ENCODE data around the gene IDI2. TPM values are rescaled to one million over a fixed set of nuclear protein-coding genes. Genes with fewer than 3 reads are reported as not detected.
A peak's percentile ranks its signal among the peaks of the same experiment; 100 is the strongest.

Gene IDI2
- total RNA-seq, 1 experiment from 2014 or later = not detected

GRCh38 chr10:1047937-1048336 lies 22.3 kb upstream of the IDI2 start:
- no peak overlapping the region for H2AFZ ChIP-seq (ENCODE audit: low read depth, low read length, poor library complexity, severe bottlenecking)
- no peaks in the 10 kb centered on the region for H3K9me3 ChIP-seq (ENCODE audit: control insufficient read depth in 1 of 2, insufficient read depth in 1 of 2, low read depth in 1 of 2, low read length in 2 of 2)
- POLR2A ChIA-PET = no interaction called here
- RAD21 ChIA-PET (ENCODE audit: low non-redundant PET in 1 of 2, low total read pairs in 2 of 2, uncharacterized antibody in 2 of 2, unreplicated experiment in 2 of 2) = no interaction called here
- H3K27ac ChIP-seq (ENCODE audit: low read depth, low read length) = peak overlapping the region; percentile 78
- H3K4me1 ChIP-seq (ENCODE audit: control insufficient read depth in 1 of 2, insufficient read depth in 2 of 2, low read length in 2 of 2) = peaks cover 16 to 25% of the 10 kb centered on the region in 2 experiments
- intact Hi-C loops (cut with micrococcal nuclease) = no loop called here
- peak overlapping the region; percentile 93 for H3K4me2 ChIP-seq (ENCODE audit: low read length)
- ATAC-seq (no peak), DNase-seq (ENCODE audit: low read depth, low spot score) (no peak)
- TF ChIP-seq ZBTB33 (IDR thresholded peaks at IDR 0.05; ENCODE audit: extremely low read depth, insufficient replicate concordance, low read length) (no peak), SRF (IDR thresholded peaks at IDR 0.05; ENCODE audit: low read depth) (no peak), MAX (IDR thresholded peaks at IDR 0.05) (no peak), TCF7L2 (IDR thresholded peaks at IDR 0.05; ENCODE audit: borderline replicate concordance, extremely low read depth, insufficient read depth, insufficient read length) (no peak), ZFX (IDR thresholded peaks at IDR 0.05) (no peak), ZNF274 (IDR thresholded peaks at IDR 0.05; ENCODE audit: low read depth, low read length) (no peak)
- no peaks in the 10 kb centered on the region for H3K9me2 ChIP-seq (ENCODE audit: insufficient read depth)
- peak overlapping the region; percentile 84 for H3K9ac ChIP-seq (ENCODE audit: low read length)
- CTCF ChIA-PET = no interaction called here
- BruUV-seq (replicated peaks) = no TSS peak
- H4K20me1 ChIP-seq (ENCODE audit: insufficient read depth) = no peaks in the 10 kb centered on the region; the same call in 1 of the 2 replicates
- peaks cover 73% of the 10 kb centered on the region for H3K79me2 ChIP-seq (ENCODE audit: insufficient read depth, low read length)
- no peaks in the 10 kb centered on the region for H3K27me3 ChIP-seq (ENCODE audit: insufficient read depth, low read length)
- peaks cover 0 to 6% of the 10 kb centered on the region in 2 experiments; a peak in 2 of 4 replicates for H3K36me3 ChIP-seq (ENCODE audit: control insufficient read depth in 1 of 2, insufficient read depth in 2 of 2, low read length in 2 of 2)
- H3K4me3 ChIP-seq (replicated peaks in 1 of 2; ENCODE audit: low read depth in 1 of 2, low read length in 2 of 2) = peak overlapping the region; percentile 90 to 91

GRCh38 chr10:1045415-1045814 lies 19.8 kb upstream of the IDI2 start:
- DNase-seq (ENCODE audit: low read depth, low spot score) = no peak
- no peak for ATAC-seq
- Histone ChIP-seq H3K27me3 (ENCODE audit: insufficient read depth, low read length) (no peaks in the 10 kb centered on the region), H2AFZ (ENCODE audit: low read depth, low read length, poor library complexity, severe bottlenecking) (no peak overlapping the region), H3K4me2 (ENCODE audit: low read length) (no peak overlapping the region), H4K20me1 (ENCODE audit: insufficient read depth) (no peaks in the 10 kb centered on the region; the same call in 1 of the 2 replicates), H3K79me2 (ENCODE audit: insufficient read depth, low read length) (peaks cover 48% of the 10 kb centered on the region), H3K36me3 (ENCODE audit: control insufficient read depth in 1 of 2, insufficient read depth in 2 of 2, low read length in 2 of 2) (peaks cover 9 to 23% of the 10 kb centered on the region in 2 experiments), H3K9me3 (ENCODE audit: control insufficient read depth in 1 of 2, insufficient read depth in 1 of 2, low read depth in 1 of 2, low read length in 2 of 2) (no peaks in the 10 kb centered on the region), H3K4me1 (ENCODE audit: control insufficient read depth in 1 of 2, insufficient read depth in 2 of 2, low read length in 2 of 2) (peaks cover 6 to 15% of the 10 kb centered on the region in 2 experiments; a peak in 3 of 4 replicates), H3K27ac (ENCODE audit: low read depth, low read length) (no peak overlapping the region), H3K9me2 (ENCODE audit: insufficient read depth) (no peaks in the 10 kb centered on the region), H3K4me3 (replicated peaks in 1 of 2; ENCODE audit: low read depth in 1 of 2, low read length in 2 of 2) (no peak overlapping the region), H3K9ac (ENCODE audit: low read length) (no peak overlapping the region)
- TF ChIP-seq SIN3A (IDR thresholded peaks at IDR 0.05; ENCODE audit: low read depth) (no peak), SP1 (IDR thresholded peaks at IDR 0.05; ENCODE audit: low read depth) (no peak), EZH2phosphoT487 (IDR thresholded peaks at IDR 0.05; ENCODE audit: borderline replicate concordance) (no peak), CEBPB (IDR thresholded peaks at IDR 0.05; ENCODE audit: low read depth) (no peak), ZBTB33 (IDR thresholded peaks at IDR 0.05; ENCODE audit: extremely low read depth, insufficient replicate concordance, low read length) (no peak), EGR1 (IDR thresholded peaks at IDR 0.05; ENCODE audit: low read depth) (no peak)
- TF ChIP-seq, protein P1, sequence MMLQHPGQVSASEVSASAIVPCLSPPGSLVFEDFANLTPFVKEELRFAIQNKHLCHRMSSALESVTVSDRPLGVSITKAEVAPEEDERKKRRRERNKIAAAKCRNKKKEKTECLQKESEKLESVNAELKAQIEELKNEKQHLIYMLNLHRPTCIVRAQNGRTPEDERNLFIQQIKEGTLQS (IDR thresholded peaks at IDR 0.05) = no peak
- RAD21 ChIA-PET (ENCODE audit: low non-redundant PET in 1 of 2, low total read pairs in 2 of 2, uncharacterized antibody in 2 of 2, unreplicated experiment in 2 of 2) = no interaction called here
- CTCF ChIA-PET = no interaction called here
- POLR2A ChIA-PET = no interaction called here
- intact Hi-C loops (cut with micrococcal nuclease) = no loop called here
- TSS peak; percentile 13 for BruUV-seq (replicated peaks)
